HG02610 (cell line): ENCODE results near the gene LDLRAP1.

ENCODE experiments used
- ATAC-seq: cut with Tn5 transposase; IDR thresholded peaks from one replicate; pipeline ENCODE4 v1.9.1; 2021; ENCODE audit warnings: mild to moderate bottlenecking, moderate library complexity; ENCODE audit not compliant: unreplicated experiment

The LDLRAP1 gene

GRCh38 chr1:25560788-25561187 is 17.4 kb downstream of the LDLRAP1 start:
- ATAC-seq: no peak

GRCh38 chr1:25561421-25562100 is 18.2 kb downstream of the LDLRAP1 start:
- ATAC-seq: no peak

- no peak for ATAC-seq
Measured at GRCh38 chr1:25562101-25562927, 18.9 kb downstream of the LDLRAP1 start.

- ATAC-seq: no peak
Measured at GRCh38 chr1:25562928-25563283, 19.5 kb downstream of the LDLRAP1 start.

GRCh38 chr1:25563330-25564215 is 20.2 kb downstream of the LDLRAP1 start:
- no peak for ATAC-seq

- no peak for ATAC-seq
Measured at GRCh38 chr1:25564777-25565574, 21.6 kb downstream of the LDLRAP1 start.

- ATAC-seq: no peak
Measured at GRCh38 chr1:25565626-25566025, 22.2 kb downstream of the LDLRAP1 start.

GRCh38 chr1:25566176-25566729 is 22.8 kb downstream of the LDLRAP1 start:
- ATAC-seq: no peak

GRCh38 chr1:25566730-25567341 is 23.4 kb downstream of the LDLRAP1 start:
- no peak for ATAC-seq

- no peak for ATAC-seq
Measured at GRCh38 chr1:25567710-25568089, 24.3 kb downstream of the LDLRAP1 start.

GRCh38 chr1:25568090-25568833 is 24.9 kb downstream of the LDLRAP1 start:
- ATAC-seq: no peak

- ATAC-seq: no peak
Measured at GRCh38 chr1:25568834-25569596, 25.6 kb downstream of the LDLRAP1 start.

GRCh38 chr1:25569597-25570396 is 26.4 kb downstream of the LDLRAP1 start:
- no peak for ATAC-seq

GRCh38 chr1:25570798-25571521 is 27.6 kb downstream of the LDLRAP1 start:
- ATAC-seq: no peak

GRCh38 chr1:25571522-25571970 is 28.1 kb downstream of the LDLRAP1 start:
- ATAC-seq: no peak

GRCh38 chr1:25572107-25572506 is 28.7 kb downstream of the LDLRAP1 start:
- ATAC-seq: no peak
